Tibial nerve (tissue), 4 donors: ENCODE data around the gene KLC1. TPM values are rescaled to one million over a fixed set of nuclear protein-coding genes. Genes with fewer than 3 reads are reported as not detected.
A peak's percentile ranks its signal among the peaks of the same experiment; 100 is the strongest.

Experiments used
- DNase-seq, 2 donors: peaks; one replicate each; pipeline ENCODE4 v3.0.0-alpha.2; 2019; ENCODE audit warnings: low spot score in 2 of 2
- H3K27ac ChIP-seq, 4 donors: fragments of 200-600 bp; sonication (generic) in 3 of 4; one replicate each; pipeline ENCODE4 v1.5.1; 2017 to 2019; ENCODE audit warnings: mild to moderate bottlenecking in 1 of 4
- H3K27me3 ChIP-seq, 2 donors: fragments of 200-600 bp; sonication (generic) in 1 of 2; one replicate each; pipeline versions ENCODE4 v1.5.1 to v1.6.0; 2017 to 2019
- H3K36me3 ChIP-seq, 3 donors: fragments of 200-600 bp; sonication (generic); one replicate each; pipeline ENCODE4 v1.5.1; 2018 to 2019
- H3K4me1 ChIP-seq, 4 donors: fragments of 200-600 bp; sonication (generic) in 3 of 4; one replicate each; pipeline ENCODE4 v1.5.1; 2017 to 2019
- H3K4me3 ChIP-seq, 4 donors: fragments of 200-600 bp; sonication (generic) in 3 of 4; one replicate each; pipeline ENCODE4 v1.5.1; 2017 to 2019; ENCODE audit warnings: mild to moderate bottlenecking in 1 of 4, moderate library complexity in 1 of 4
- H3K9me3 ChIP-seq, 4 donors: fragments of 200-600 bp; sonication (generic) in 3 of 4; one replicate each; pipeline ENCODE4 v1.5.1; 2017 to 2019
- EP300 ChIP-seq, 2 donors: sonication (generic); formaldehyde crosslinking; IDR thresholded peaks; one replicate each; pipeline ENCODE4 v1.6.1; 2017; ENCODE audit warnings: antibody characterized with exemption in 2 of 2, mild to moderate bottlenecking in 1 of 2
- POLR2A ChIP-seq, 2 donors: fragments of 450-650 bp; IDR thresholded peaks; one replicate each; pipeline ENCODE4 v1.6.1; 2017; ENCODE audit warnings: antibody characterized with exemption in 2 of 2, mild to moderate bottlenecking in 2 of 2, moderate library complexity in 2 of 2
- WGBS, 2 donors: methylation state at CpG; one replicate each; pipeline ENCODE4 v1.1.5; 2018; 5-methylcytosine and 5-hydroxymethylcytosine counted together
- total RNA-seq, 4 donors: library from RNA; depleted of rRNA; stranded (reverse); fragments of >200 nt; gene quantifications; one replicate each; pipeline ENCODE4 v1.1.0, GENCODE V29; 2016
- TF ChIP-seq, protein P1 (sequence below), 5 experiments: fragments of 200-600 bp in 3 of 5; fragments of 450-650 bp in 2 of 5; sonication (generic) in 3 of 5; IDR thresholded peaks; one replicate each; pipeline ENCODE4 v1.5.1; 2016 to 2019; ENCODE audit warnings: antibody characterized with exemption in 5 of 5, mild to moderate bottlenecking in 3 of 5, moderate library complexity in 2 of 5

Gene KLC1
- total RNA-seq, 4 donors from 2014 or later, result 402 to 561 (median 495) TPM

DNA sequence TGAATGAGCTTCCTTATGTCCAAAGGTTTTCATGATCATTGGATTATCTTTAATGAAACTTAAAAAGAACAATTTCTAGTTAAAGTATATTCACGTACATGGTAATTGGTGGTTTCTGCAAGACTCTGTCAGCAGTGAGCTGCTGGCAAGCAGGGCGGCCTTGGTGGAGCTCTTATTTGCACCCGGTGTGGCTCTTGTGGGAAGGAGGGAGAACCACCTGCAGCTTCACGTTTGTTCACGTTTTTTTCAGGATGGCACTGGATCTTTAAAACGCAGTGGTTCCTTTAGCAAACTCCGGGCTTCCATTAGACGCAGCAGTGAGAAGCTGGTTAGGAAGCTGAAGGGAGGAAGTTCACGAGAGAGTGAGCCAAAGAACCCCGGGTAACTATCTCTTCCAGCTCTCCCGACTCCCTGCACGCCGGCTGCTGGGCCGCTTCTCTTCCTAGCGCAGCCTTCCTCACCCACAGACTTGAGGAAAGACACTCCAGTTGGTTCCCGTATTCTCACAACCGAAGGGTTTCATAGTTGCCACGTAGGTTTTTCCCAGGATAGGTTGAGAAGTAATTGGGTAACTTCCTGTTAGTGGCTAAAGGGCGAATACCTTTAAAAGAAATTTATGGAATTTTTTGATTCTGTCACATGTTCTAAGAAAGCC is 57.9 kb downstream of the KLC1 start:
- TF ChIP-seq EP300 (IDR thresholded peaks at IDR 0.05) (no peak), POLR2A (IDR thresholded peaks at IDR 0.05) (no peak)
- TF ChIP-seq, protein P1, sequence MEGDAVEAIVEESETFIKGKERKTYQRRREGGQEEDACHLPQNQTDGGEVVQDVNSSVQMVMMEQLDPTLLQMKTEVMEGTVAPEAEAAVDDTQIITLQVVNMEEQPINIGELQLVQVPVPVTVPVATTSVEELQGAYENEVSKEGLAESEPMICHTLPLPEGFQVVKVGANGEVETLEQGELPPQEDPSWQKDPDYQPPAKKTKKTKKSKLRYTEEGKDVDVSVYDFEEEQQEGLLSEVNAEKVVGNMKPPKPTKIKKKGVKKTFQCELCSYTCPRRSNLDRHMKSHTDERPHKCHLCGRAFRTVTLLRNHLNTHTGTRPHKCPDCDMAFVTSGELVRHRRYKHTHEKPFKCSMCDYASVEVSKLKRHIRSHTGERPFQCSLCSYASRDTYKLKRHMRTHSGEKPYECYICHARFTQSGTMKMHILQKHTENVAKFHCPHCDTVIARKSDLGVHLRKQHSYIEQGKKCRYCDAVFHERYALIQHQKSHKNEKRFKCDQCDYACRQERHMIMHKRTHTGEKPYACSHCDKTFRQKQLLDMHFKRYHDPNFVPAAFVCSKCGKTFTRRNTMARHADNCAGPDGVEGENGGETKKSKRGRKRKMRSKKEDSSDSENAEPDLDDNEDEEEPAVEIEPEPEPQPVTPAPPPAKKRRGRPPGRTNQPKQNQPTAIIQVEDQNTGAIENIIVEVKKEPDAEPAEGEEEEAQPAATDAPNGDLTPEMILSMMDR (IDR thresholded peaks at IDR 0.05), result no peak
- Histone ChIP-seq H3K36me3 (peaks cover 0 to 80% (median 6%) of the 10 kb centered on the region in 3 donors), H3K27ac (no peak overlapping the region), H3K9me3 (no peaks in the 10 kb centered on the region), H3K27me3 (no peaks in the 10 kb centered on the region), H3K4me1 (peaks cover 0 to 27% (median 2%) of the 10 kb centered on the region in 4 donors), H3K4me3 (no peak overlapping the region)
- 78 to 79% methylated on average over 19 of the region's 19 CpGs for WGBS, 2 donors
- no peak for DNase-seq

- Histone ChIP-seq H3K36me3 (peaks cover 0 to 79% (median 6%) of the 10 kb centered on the region in 3 donors), H3K4me3 (no peak overlapping the region), H3K27ac (no peak overlapping the region), H3K4me1 (peaks cover 0 to 27% (median 2%) of the 10 kb centered on the region in 4 donors), H3K27me3 (no peaks in the 10 kb centered on the region), H3K9me3 (no peaks in the 10 kb centered on the region)
- no peak for DNase-seq
- WGBS, 2 donors, result 88 to 91% methylated on average over 4 of the region's 4 CpGs
- TF ChIP-seq, protein P1 (IDR thresholded peaks at IDR 0.05), result no peak
- TF ChIP-seq POLR2A (IDR thresholded peaks at IDR 0.05) (no peak), EP300 (IDR thresholded peaks at IDR 0.05) (no peak)
Measured at GRCh38 chr14:103687712-103688111, 58.7 kb downstream of the KLC1 start.

GRCh38 chr14:103688441-103688840 is 59.4 kb downstream of the KLC1 start:
- 82 to 85% methylated on average over 5 of the region's 5 CpGs for WGBS, 2 donors
- Histone ChIP-seq H3K27me3 (no peaks in the 10 kb centered on the region), H3K9me3 (no peaks in the 10 kb centered on the region), H3K4me3 (no peak overlapping the region), H3K36me3 (peaks cover 0 to 79% (median 2%) of the 10 kb centered on the region in 3 donors), H3K27ac (peak overlapping the region in 1 of 4 donors; percentile 18), H3K4me1 (peaks cover 0 to 29% (median 2%) of the 10 kb centered on the region in 4 donors)
- DNase-seq, result no peak
- TF ChIP-seq, protein P1 (IDR thresholded peaks at IDR 0.05), result no peak
- no peak for TF ChIP-seq POLR2A (IDR thresholded peaks at IDR 0.05)
- TF ChIP-seq EP300 (IDR thresholded peaks at IDR 0.05), result no peak

- peak in 1 of 2 donors; percentile 8 for DNase-seq
- 58 to 62% methylated on average over 16 of the region's 16 CpGs for WGBS, 2 donors
- Histone ChIP-seq H3K4me1 (peaks cover 0 to 30% (median 2%) of the 10 kb centered on the region in 4 donors), H3K27me3 (no peaks in the 10 kb centered on the region), H3K4me3 (no peak overlapping the region), H3K27ac (peak overlapping the region in 2 of 4 donors; percentile 18 to 53), H3K36me3 (peaks cover 4 to 79% (median 4%) of the 10 kb centered on the region in 3 donors), H3K9me3 (no peaks in the 10 kb centered on the region)
- no peak for TF ChIP-seq EP300 (IDR thresholded peaks at IDR 0.05)
- TF ChIP-seq, protein P1 (IDR thresholded peaks at IDR 0.05), result no peak
- no peak for TF ChIP-seq POLR2A (IDR thresholded peaks at IDR 0.05)
Measured at GRCh38 chr14:103688906-103689902, 60.2 kb downstream of the KLC1 start.
